Uterus (tissue), 2 donors: ENCODE data around the gene MRPL34.

Experiments
- CTCF ChIP-seq, 4 experiments: fragments of 200-600 bp in 2 of 4; fragments of 450-650 bp in 2 of 4; sonication (generic) in 2 of 4; IDR thresholded peaks; one replicate each; pipeline ENCODE4 v1.5.1; 2016 to 2019; ENCODE audit warnings: antibody characterized with exemption in 4 of 4, mild to moderate bottlenecking in 2 of 4, moderate library complexity in 1 of 4
- POLR2A ChIP-seq, 2 donors: fragments of 450-650 bp; IDR thresholded peaks; one replicate each; pipeline ENCODE4 v1.6.1; 2016; ENCODE audit warnings: antibody characterized with exemption in 2 of 2, mild to moderate bottlenecking in 1 of 2, moderate library complexity in 1 of 2

- no peak for TF ChIP-seq CTCF (IDR thresholded peaks at IDR 0.05)
- no peak for TF ChIP-seq POLR2A (IDR thresholded peaks at IDR 0.05)
These were observed 14.8 kb downstream of the MRPL34 start for GRCh38 chr19:17320435-17320834.
